IMR-90 (cell line): ENCODE data around the gene ABHD18. TPM values are rescaled to one million over a fixed set of nuclear protein-coding genes. Genes with fewer than 3 reads are reported as not detected.

Experiments used
- ATAC-seq: fragments of 200-7000 bp; cut with Tn5 transposase; 2 replicates; pipeline ENCODE4 v1.9.1; 2020; ENCODE audit warnings: low read depth, mild to moderate bottlenecking, moderate library complexity
- BruUV-seq: library from RNA; stranded (reverse); fragments of 400-500 nt; replicated peaks from 2 replicates; lab custom pipeline; 2021; lab: Mats Ljungman, UMichigan
- CTCF ChIA-PET: fragments of 300-600 bp; formaldehyde crosslinking; extraction: SDS; loops from one replicate; lab custom pipeline; 2021; ENCODE audit warnings: antibody characterized with exemption; lab: Yijun Ruan, JAX
- POLR2A ChIA-PET: fragments of 300-600 bp; sonication (Branson Sonifier 250); formaldehyde crosslinking; loops from one replicate; lab custom pipeline; 2022; ENCODE audit warnings: antibody characterized with exemption; ENCODE audit not compliant: unreplicated experiment; lab: Charles Lee
- DNase-seq: peaks from one replicate; pipeline ENCODE4 v3.0.0; 2013
- H2AFZ ChIP-seq: replicated peaks from 2 replicates; pipeline ENCODE3; 2013; ENCODE audit warnings: low read length, mild to moderate bottlenecking; ENCODE audit not compliant: poor library complexity
- H2AK5ac ChIP-seq: 2 replicates; pipeline ENCODE4 v1.6.1; 2013; ENCODE audit warnings: low read depth, low read length, inconsistent platforms
- H2AK9ac ChIP-seq: replicated peaks from 2 replicates; pipeline ENCODE3; 2013; ENCODE audit warnings: mild to moderate bottlenecking, low read depth, low read length, moderate library complexity; ENCODE audit not compliant: poor library complexity
- H2BK120ac ChIP-seq: 2 replicates; pipeline ENCODE4 v1.6.1; 2013; ENCODE audit warnings: low read depth, low read length, inconsistent platforms
- H2BK15ac ChIP-seq: 3 replicates; pipeline ENCODE4 v1.6.1; 2013; ENCODE audit warnings: low read depth, low read length, inconsistent platforms
- H2BK20ac ChIP-seq: 2 replicates; pipeline ENCODE4 v1.6.1; 2013; ENCODE audit warnings: low read depth, mild to moderate bottlenecking, inconsistent platforms, low read length, moderate library complexity
- H2BK5ac ChIP-seq: 2 replicates; pipeline ENCODE4 v1.6.1; 2013; ENCODE audit warnings: mild to moderate bottlenecking, low read depth, low read length, inconsistent platforms; ENCODE audit not compliant: poor library complexity, severe bottlenecking
- H3K14ac ChIP-seq: replicated peaks from 2 replicates; pipeline ENCODE4 v1.6.1; 2013; ENCODE audit warnings: low read depth, low read length, inconsistent platforms
- H3K18ac ChIP-seq: 2 replicates; pipeline ENCODE4 v1.6.1; 2013; ENCODE audit warnings: low read depth, low read length, control low read depth
- H3K23ac ChIP-seq: 2 replicates; pipeline ENCODE4 v1.6.1; 2013; ENCODE audit warnings: low read depth, low read length, inconsistent platforms
- H3K27ac ChIP-seq: 2 replicates; pipeline ENCODE4 v1.5.1; 2013; ENCODE audit warnings: mild to moderate bottlenecking, control low read depth, low read length; ENCODE audit not compliant: insufficient read depth
- H3K27me3 ChIP-seq: 2 replicates; pipeline ENCODE4 v1.6.1; 2013; ENCODE audit warnings: low read length; ENCODE audit not compliant: control insufficient read depth, insufficient read depth
- H3K36me3 ChIP-seq: 2 replicates; pipeline ENCODE4 v1.6.1; 2013; ENCODE audit warnings: low read length, mixed read lengths; ENCODE audit not compliant: control insufficient read depth, insufficient read depth
- H3K4ac ChIP-seq: 2 replicates; pipeline ENCODE4 v1.6.1; 2013; ENCODE audit warnings: low read depth, low read length, inconsistent platforms
- H3K4me1 ChIP-seq: 2 replicates; pipeline ENCODE4 v1.6.1; 2013; ENCODE audit warnings: low read length, mixed read lengths; ENCODE audit not compliant: control insufficient read depth, insufficient read depth
- H3K4me2 ChIP-seq: 2 replicates; pipeline ENCODE4 v1.6.1; 2013; ENCODE audit warnings: low read depth, mild to moderate bottlenecking, control low read depth, low read length, moderate library complexity
- H3K4me3 ChIP-seq: 2 replicates; pipeline ENCODE4 v1.5.1; 2013; ENCODE audit warnings: low read depth, mild to moderate bottlenecking, control low read depth, low read length, moderate library complexity; ENCODE audit not compliant: insufficient read depth
- H3K56ac ChIP-seq: 2 replicates; pipeline ENCODE4 v1.6.1; 2013; ENCODE audit warnings: low read length, inconsistent platforms; ENCODE audit not compliant: insufficient read depth; ENCODE audit errors: extremely low read depth
- H3K79me1 ChIP-seq, 2 experiments: 2 replicates each; pipeline ENCODE4 v1.6.1; 2013; ENCODE audit warnings: low read length in 2 of 2, inconsistent platforms in 1 of 2, low read depth in 1 of 2
- H3K9ac ChIP-seq: 2 replicates; pipeline ENCODE4 v1.6.1; 2013; ENCODE audit warnings: low read depth, low read length, control low read depth
- H3K9me1 ChIP-seq: 2 replicates; pipeline ENCODE4 v1.6.1; 2013; ENCODE audit warnings: low read length, inconsistent platforms; ENCODE audit not compliant: insufficient read depth
- H3K9me3 ChIP-seq: 2 replicates; pipeline ENCODE4 v1.6.1; 2013; ENCODE audit warnings: low read length; ENCODE audit not compliant: control insufficient read depth, insufficient read depth
- H4K20me1 ChIP-seq: 2 replicates; pipeline ENCODE4 v1.6.1; 2013; ENCODE audit warnings: low read length, inconsistent platforms; ENCODE audit not compliant: insufficient read depth
- H4K5ac ChIP-seq: 2 replicates; pipeline ENCODE4 v1.6.1; 2013; ENCODE audit warnings: mild to moderate bottlenecking, low read depth, low read length, control low read depth
- H4K8ac ChIP-seq, 2 experiments: 2 replicates each; pipeline ENCODE4 v1.6.1; 2013; ENCODE audit warnings: low read depth in 2 of 2, low read length in 2 of 2, control low read depth in 1 of 2, inconsistent platforms in 1 of 2
- H4K91ac ChIP-seq: 2 replicates; pipeline ENCODE4 v1.6.1; 2013; ENCODE audit warnings: low read depth, low read length, inconsistent platforms; ENCODE audit not compliant: insufficient read depth
- RFX5 ChIP-seq: IDR thresholded peaks from 2 replicates; pipeline ENCODE4 v1.8.0; 2012; ENCODE audit warnings: low read depth, mild to moderate bottlenecking, low read length, moderate library complexity
- WGBS, 2 experiments: methylation state at CpG; one replicate each; pipeline versions ENCODE4 v1.1.5 to v1.1.7; 2013; ENCODE audit warnings: missing lambda C conversion rate in 2 of 2; ENCODE audit not compliant: insufficient read length in 1 of 2; ENCODE audit errors: extremely low coverage in 2 of 2; 5-methylcytosine and 5-hydroxymethylcytosine counted together
- dilution Hi-C: fragments of 300-500 bp; cut with HindIII; formaldehyde crosslinking; loops from one replicate; pipeline ENCODE4 v1.14.3; 2018; ENCODE audit warnings: low sequenced_read_pairs; ENCODE audit not compliant: unreplicated experiment
- in situ Hi-C: fragments of 300-500 bp; cut with MboI; formaldehyde crosslinking; loops from 3 replicates; pipeline ENCODE4 v1.14.3; 2019; ENCODE audit warnings: low sequenced_read_pairs, inconsistent platforms, mixed read lengths
- intact Hi-C: fragments of 100-400 bp; cut with micrococcal nuclease; formaldehyde crosslinking; loops from 2 replicates; pipeline ENCODE4 v1.10.0; 2022
- polyA plus RNA-seq, 3 experiments: library from polyadenylated mRNA; depleted of rRNA; stranded (reverse); fragments of >200 nt; gene quantifications; 2 replicates each; pipeline ENCODE4 v1.2.3, GENCODE V29; 2012; ENCODE audit warnings: low replicate concordance in 1 of 3
- total RNA-seq: library from RNA; depleted of rRNA; stranded (reverse); fragments of >200 nt; gene quantifications from 2 replicates; pipeline ENCODE4 v1.2.3, GENCODE V29; 2012

ABHD18 gene
- total and polyA plus RNA-seq, 2 of the 4 experiments (the other 2 are of a cell fraction): 2.4 to 4.3 TPM

DNA sequence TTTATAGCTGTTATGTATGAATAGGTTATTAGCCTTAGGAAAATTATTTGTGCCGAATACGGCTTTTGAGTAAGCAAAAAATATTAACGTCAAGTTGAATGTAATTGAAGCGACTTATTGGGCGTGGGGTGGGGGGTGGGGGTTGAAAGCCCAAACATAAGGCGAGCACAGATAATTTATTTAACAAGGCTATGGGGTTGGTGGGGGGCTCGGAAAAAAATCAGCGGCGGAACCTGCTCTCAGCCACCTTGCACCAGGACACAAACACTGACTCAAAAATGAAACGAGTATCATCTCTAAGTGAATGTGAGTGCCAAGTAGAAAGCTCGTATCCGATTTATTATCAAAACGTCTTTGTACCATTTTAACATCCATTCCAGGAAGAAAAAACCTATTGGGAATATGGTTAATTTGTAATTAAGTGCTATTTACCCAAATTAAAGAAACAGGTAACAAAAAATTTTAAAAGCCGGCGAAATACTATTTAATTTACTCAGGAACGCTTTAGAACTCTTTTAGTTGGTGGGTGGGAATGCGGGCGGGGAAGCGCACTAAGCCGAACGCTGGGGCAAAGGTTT lies 95.0 kb downstream of the ABHD18 start:
- Histone ChIP-seq H2BK5ac (peak overlapping the region; percentile 87), H2AK5ac (no peak overlapping the region), H3K9me3 (no peaks in the 10 kb centered on the region), H3K36me3 (no peaks in the 10 kb centered on the region), H3K27me3 (no peaks in the 10 kb centered on the region), H3K4me2 (peak overlapping the region; percentile 88), H4K20me1 (peaks cover 11% of the 10 kb centered on the region), H3K4me3 (peak overlapping the region; percentile 77), H3K23ac (no peak overlapping the region), H3K27ac (peak overlapping the region; percentile 84), H4K8ac (peak overlapping the region; percentile 99), H2BK15ac (peak overlapping the region; percentile 74; the same call in 1 of the 3 replicates), H4K5ac (peak overlapping the region; percentile 90), H2BK120ac (peak overlapping the region; percentile 42; the same call in 1 of the 2 replicates), H3K9me1 (no peaks in the 10 kb centered on the region), H3K56ac (peak overlapping the region; percentile 76; the same call in 1 of the 2 replicates), H3K18ac (peak overlapping the region; percentile 70; the same call in 1 of the 2 replicates), H3K14ac (peak overlapping the region; percentile 92), H3K9ac (peak overlapping the region; percentile 81), H3K79me1 (peaks cover 0 to 16% of the 10 kb centered on the region in 2 experiments; a peak in 2 of 4 replicates), H4K91ac (peak overlapping the region; percentile 77; the same call in 1 of the 2 replicates), H3K4ac (peak overlapping the region; percentile 88), H2AFZ (peak overlapping the region; percentile 99), H2AK9ac (peak overlapping the region; percentile 70), H3K4me1 (no peaks in the 10 kb centered on the region), H2BK20ac (no peak overlapping the region)
- dilution Hi-C loops (no loop called here), in situ Hi-C loops (no loop called here), intact Hi-C loops (loop anchor here (2.0 to 10.0 kb wide), 3 partner anchors 95 to 277 kb away; partner anchors contain the start of genes ABHD18, HSPA4L, MFSD8 and PGRMC2)
- TF ChIP-seq RFX5: no peak
- BruUV-seq: no TSS peak
- CTCF ChIA-PET: interaction anchor here (0.6 to 1.5 kb wide), 4 partner anchors 10 to 95 kb away, joined by 3 to 5 read pairs (median 3); partner anchors contain the start of genes ABHD18 and MFSD8
- no peak for ATAC-seq
- no CpG with 5 or more reads among the region's 21 CpGs for WGBS, 2 experiments
- POLR2A ChIA-PET: interaction anchor here (0.7 kb wide), 1 partner anchor 132 kb away, joined by 3 read pairs; no protein-coding TSS in a partner anchor
- DNase-seq: peak; percentile 6
